NCI-H2107 (cell line): ENCODE data around the gene BIN1.

Source experiments
- DNase-seq: peaks from one replicate; lab custom pipeline; 2025; lab: John Stamatoyannopoulos, UW

The BIN1 gene

GRCh38 chr2:127103243-127104165 lies 3.5 kb downstream of the BIN1 start:
- no peak for DNase-seq

- DNase-seq: no peak
Measured at GRCh38 chr2:127102521-127103242, 4.3 kb downstream of the BIN1 start.

- DNase-seq: no peak
Measured at GRCh38 chr2:127101756-127102477, 5.0 kb downstream of the BIN1 start.

DNA sequence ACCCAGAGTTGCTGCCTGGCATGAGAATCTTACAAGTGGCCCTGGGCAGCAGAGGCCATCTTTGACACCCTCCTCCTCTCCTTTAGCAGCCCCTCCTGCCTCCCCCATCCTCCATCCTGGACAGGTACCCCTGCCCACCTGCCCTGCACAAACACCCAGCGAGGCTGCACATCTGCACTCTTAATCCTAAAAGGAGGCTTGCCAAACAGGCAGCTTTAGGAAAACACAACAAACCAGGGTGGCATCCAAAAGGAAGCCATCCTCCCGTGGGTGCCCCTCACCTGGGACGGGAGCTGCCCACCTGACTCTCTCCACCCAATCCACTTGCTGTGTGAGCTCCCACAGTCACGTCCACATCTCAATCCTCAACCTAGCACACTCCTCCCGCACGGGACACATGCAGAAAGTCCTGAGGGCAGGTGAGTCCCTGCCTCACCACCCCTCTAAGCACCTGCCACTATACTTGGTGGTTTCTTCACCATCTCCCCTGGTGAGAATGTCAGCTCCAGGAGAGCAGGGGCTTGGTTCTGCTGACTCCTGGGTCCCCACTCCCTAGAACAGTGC lies 5.8 kb downstream of the BIN1 start:
- no peak for DNase-seq

DNA sequence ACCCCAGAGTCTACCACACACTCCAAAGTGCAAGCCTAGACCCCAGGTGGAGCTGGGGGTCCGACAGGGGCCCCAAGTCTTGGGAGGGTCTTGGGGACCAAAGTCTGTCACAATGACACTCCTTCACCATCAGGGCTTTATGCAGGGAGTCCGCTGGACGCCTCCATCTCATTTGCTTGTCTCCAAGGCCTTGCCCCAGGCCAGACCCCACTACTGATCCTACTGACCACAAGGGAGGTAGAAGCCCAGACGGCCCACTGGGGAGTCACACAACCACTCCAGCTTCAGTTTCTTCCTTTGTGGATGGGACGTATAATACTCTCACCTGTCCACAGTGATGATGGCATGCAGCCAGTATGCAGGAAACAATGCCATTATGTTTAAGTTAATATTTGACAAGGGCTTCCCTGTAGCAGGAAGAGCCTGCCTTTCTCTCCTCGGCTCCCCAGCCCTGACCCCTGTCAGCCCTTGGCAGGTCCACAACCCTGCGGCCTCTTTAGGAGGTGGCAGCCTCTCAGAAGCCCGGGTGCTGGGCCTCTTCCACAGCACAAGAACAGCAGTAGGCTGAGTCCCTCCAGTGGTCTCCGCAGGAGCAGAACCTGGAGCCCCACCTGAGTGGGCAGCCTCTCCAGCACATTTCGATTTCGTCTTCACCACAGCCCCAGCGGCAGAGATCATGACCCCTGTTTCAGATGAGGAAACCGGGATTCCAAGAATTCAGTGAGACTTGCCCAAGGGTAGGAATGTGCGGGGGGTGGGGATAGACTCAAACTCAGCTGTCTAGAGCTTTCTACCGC lies 6.5 kb downstream of the BIN1 start:
- DNase-seq: no peak

GRCh38 chr2:127098711-127099110 lies 8.2 kb downstream of the BIN1 start:
- DNase-seq: no peak

- DNase-seq: no peak
Measured at GRCh38 chr2:127097841-127098651, 8.9 kb downstream of the BIN1 start.

GRCh38 chr2:127097471-127097765 lies 9.5 kb downstream of the BIN1 start:
- no peak for DNase-seq

- DNase-seq: no peak
Measured at GRCh38 chr2:127096718-127097470, 10.1 kb downstream of the BIN1 start.

DNA sequence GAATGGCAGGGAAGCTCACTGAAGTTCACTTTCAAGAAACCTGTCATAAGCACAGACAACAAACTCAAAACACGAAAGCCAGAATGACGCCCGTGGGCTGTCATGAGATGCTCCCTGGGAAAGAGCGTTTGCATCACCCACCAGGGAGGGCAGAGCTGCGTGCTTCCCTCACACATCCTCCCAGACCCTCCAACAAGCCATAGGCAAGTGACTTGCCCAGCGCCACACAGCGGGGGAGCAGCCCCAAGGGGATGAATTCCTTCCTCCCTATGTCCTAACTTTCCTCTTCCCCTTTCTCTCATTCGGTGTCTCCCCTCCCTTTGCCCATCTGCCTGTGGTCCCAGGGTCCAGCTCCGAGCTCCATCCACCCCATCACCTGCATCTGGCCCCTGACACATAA lies 10.7 kb downstream of the BIN1 start:
- no peak for DNase-seq

- DNase-seq: no peak
Measured at GRCh38 chr2:127095784-127096183, 11.2 kb downstream of the BIN1 start.

DNA sequence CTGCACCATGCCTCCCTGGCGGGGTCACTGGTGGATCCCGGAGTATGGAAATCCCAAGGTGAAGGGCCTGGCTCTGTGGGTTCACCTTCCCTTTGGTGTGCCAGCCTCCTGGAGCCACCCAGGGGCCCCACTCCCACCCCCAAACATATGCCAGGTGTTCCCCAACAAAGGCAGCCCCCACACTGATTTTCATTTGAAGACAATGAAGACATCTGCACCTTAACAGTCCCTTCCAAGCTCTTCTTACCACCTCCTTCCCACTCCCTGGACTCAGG lies 11.7 kb downstream of the BIN1 start:
- no peak for DNase-seq

GRCh38 chr2:127094509-127095366 lies 12.2 kb downstream of the BIN1 start:
- no peak for DNase-seq

DNA sequence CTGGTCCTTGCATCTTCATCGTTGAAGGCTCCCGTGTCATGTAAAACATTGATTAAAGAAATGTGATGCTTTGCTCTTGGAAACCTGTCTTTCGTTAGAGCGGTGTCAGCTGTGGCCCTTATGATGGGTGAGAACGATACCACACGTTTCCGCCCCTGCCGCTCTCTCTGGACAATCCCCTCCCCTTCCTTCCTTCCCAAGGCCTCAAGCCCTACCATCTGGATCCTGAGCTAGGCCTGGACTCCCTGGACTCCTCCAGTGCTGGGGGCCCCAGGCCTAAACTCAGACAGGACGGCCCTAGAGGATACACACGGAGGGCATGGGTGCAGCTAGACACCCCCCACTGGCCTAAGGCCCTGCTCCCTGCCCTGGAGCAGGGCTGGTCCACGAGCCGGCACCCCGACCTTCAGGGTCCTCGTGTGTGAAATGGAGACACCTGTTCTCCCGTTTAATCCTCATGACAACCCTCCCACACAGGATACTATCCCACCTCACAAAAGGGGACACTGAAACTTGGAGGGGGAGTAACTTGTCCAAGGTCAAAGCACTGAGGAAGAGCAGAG lies 13.2 kb downstream of the BIN1 start:
- no peak for DNase-seq

GRCh38 chr2:127092901-127093516 lies 13.9 kb downstream of the BIN1 start:
- no peak for DNase-seq

- DNase-seq: no peak
Measured at GRCh38 chr2:127092306-127092705, 14.6 kb downstream of the BIN1 start.

- no peak for DNase-seq
Measured at GRCh38 chr2:127091886-127092285, 15.1 kb downstream of the BIN1 start.

GRCh38 chr2:127091148-127091547 lies 15.8 kb downstream of the BIN1 start:
- no peak for DNase-seq
